ENCODE measurements around the gene AHDC1. TPM values are rescaled to one million over a fixed set of nuclear protein-coding genes. Genes with fewer than 3 reads are reported as not detected.
A peak's percentile ranks its signal among the peaks of the same experiment; 100 is the strongest.

AHDC1 gene
- total and polyA plus RNA-seq, 2 of the 13 experiments (the other 11 are each of a cell fraction or from before 2014, with no cell fraction given), result 1.0 to 2.7 TPM

DNA sequence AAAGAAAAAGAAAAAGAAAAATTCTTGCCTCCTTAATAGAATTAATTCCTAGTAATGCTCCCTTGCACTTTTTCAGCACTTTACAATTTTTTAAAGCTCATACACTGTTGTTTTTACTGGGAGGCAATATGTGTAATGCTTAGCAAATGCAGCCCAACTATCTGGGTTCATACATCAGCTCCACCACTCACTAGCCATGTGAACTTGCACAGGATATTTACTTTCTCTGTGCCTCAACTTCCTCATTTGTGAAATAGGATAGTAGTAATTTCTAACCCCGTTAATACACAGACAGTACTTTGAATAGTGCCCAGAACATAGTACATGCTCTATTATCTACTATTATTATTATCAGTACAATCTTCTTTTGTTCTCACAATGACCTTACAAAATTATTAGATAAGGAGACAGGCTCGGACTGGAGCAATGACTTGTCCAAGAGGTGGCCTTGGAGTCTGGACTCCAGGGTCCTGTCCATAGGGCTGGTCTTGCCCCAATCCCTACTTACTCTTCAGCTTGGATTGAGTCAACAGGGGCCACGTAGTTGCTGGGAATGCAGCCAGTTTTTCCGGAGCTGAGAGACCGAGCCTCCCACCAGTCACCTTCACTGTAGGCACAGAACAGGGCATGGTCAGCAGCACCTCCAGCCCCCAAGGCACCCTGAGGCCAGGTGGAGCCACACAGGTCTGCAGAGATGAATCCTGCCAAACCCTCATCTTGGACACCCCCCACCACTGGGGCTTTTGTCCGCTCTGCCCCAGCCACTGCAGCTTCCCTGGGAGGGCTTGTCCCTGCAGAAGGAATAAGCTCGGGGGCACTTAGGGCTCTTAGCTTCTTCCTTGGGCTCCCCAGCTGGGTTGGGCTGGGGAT lies 17.3 kb upstream of the AHDC1 start (continued):
- TF ChIP-seq ZNF329 (CRISPR knock-in tag; IDR thresholded peaks at IDR 0.05; ENCODE audit: low read depth) (no peak), KDM5A (IDR thresholded peaks at IDR 0.05; ENCODE audit: borderline replicate concordance, low read length) (no peak), HMG20B (CRISPR knock-in tag; conservative IDR thresholded peaks at IDR 0.05) (no peak), ELF4 (CRISPR knock-in tag; IDR thresholded peaks at IDR 0.05; ENCODE audit: borderline replicate concordance) (no peak), NFYC (CRISPR knock-in tag; IDR thresholded peaks at IDR 0.05) (no peak), SOX13 (IDR thresholded peaks at IDR 0.05) (peak; percentile 29; the same call in 1 of the 2 replicates), SOX13 (CRISPR knock-in tag; conservative IDR thresholded peaks at IDR 0.05 in 1 of 2, IDR thresholded peaks at IDR 0.05 in 1 of 2) (peak in 1 of 2 experiments; percentile 81; a peak in 2 of 4 replicates), RARA (CRISPR knock-in tag; IDR thresholded peaks at IDR 0.05) (peak; percentile 33), ZNF792 (CRISPR knock-in tag; IDR thresholded peaks at IDR 0.05) (0 out of 2 replicates have a peak, but pooled peaks have one; percentile 27), GABPB1 (CRISPR knock-in tag; IDR thresholded peaks at IDR 0.05) (no peak), NCOR1 (IDR thresholded peaks at IDR 0.05; ENCODE audit: borderline replicate concordance, low read length) (peak; percentile 61; the same call in 1 of the 2 replicates), HDAC6 (IDR thresholded peaks at IDR 0.05; ENCODE audit: low read depth, low read length) (no peak), TRIM24 (CRISPR knock-in tag; IDR thresholded peaks at IDR 0.05) (no peak), SIN3B (IDR thresholded peaks at IDR 0.05; ENCODE audit: low read length) (no peak), ZSCAN12 (CRISPR knock-in tag; IDR thresholded peaks at IDR 0.05) (no peak), U2AF1 (optimal IDR thresholded peaks at IDR 0.05; ENCODE audit: low read depth, low read length) (no peak), ONECUT2 (CRISPR knock-in tag; IDR thresholded peaks at IDR 0.05) (no peak), FOSL1 (CRISPR knock-in tag; IDR thresholded peaks at IDR 0.05; ENCODE audit: borderline replicate concordance) (no peak), ZFP90 (CRISPR knock-in tag; IDR thresholded peaks at IDR 0.05; ENCODE audit: borderline replicate concordance) (0 out of 2 replicates have a peak, but pooled peaks have one; percentile 22), ZBTB7A (CRISPR knock-in tag; IDR thresholded peaks at IDR 0.05) (no peak), FOXO1 (CRISPR knock-in tag; IDR thresholded peaks at IDR 0.05) (0 out of 2 replicates have a peak, but pooled peaks have one; percentile 43), ZNF670 (CRISPR knock-in tag; IDR thresholded peaks at IDR 0.05; ENCODE audit: borderline replicate concordance) (no peak), CEBPG (CRISPR knock-in tag; IDR thresholded peaks at IDR 0.05) (peak; percentile 46), MTA1 (CRISPR knock-in tag; IDR thresholded peaks at IDR 0.05; ENCODE audit: borderline replicate concordance) (peak; percentile 63; the same call in 1 of the 2 replicates)
- TF ChIP-seq, protein P1, sequence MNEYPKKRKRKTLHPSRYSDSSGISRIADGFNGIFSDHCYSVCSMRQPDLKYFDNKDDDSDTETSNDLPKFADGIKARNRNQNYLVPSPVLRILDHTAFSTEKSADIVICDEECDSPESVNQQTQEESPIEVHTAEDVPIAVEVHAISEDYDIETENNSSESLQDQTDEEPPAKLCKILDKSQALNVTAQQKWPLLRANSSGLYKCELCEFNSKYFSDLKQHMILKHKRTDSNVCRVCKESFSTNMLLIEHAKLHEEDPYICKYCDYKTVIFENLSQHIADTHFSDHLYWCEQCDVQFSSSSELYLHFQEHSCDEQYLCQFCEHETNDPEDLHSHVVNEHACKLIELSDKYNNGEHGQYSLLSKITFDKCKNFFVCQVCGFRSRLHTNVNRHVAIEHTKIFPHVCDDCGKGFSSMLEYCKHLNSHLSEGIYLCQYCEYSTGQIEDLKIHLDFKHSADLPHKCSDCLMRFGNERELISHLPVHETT (CRISPR knock-in tag; conservative IDR thresholded peaks at IDR 0.05), result no peak
- TF ChIP-seq, protein P2, sequence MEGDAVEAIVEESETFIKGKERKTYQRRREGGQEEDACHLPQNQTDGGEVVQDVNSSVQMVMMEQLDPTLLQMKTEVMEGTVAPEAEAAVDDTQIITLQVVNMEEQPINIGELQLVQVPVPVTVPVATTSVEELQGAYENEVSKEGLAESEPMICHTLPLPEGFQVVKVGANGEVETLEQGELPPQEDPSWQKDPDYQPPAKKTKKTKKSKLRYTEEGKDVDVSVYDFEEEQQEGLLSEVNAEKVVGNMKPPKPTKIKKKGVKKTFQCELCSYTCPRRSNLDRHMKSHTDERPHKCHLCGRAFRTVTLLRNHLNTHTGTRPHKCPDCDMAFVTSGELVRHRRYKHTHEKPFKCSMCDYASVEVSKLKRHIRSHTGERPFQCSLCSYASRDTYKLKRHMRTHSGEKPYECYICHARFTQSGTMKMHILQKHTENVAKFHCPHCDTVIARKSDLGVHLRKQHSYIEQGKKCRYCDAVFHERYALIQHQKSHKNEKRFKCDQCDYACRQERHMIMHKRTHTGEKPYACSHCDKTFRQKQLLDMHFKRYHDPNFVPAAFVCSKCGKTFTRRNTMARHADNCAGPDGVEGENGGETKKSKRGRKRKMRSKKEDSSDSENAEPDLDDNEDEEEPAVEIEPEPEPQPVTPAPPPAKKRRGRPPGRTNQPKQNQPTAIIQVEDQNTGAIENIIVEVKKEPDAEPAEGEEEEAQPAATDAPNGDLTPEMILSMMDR (CRISPR knock-in tag; IDR thresholded peaks at IDR 0.05), result 0 out of 2 replicates have a peak, but pooled peaks have one; percentile 1
- TF ChIP-seq, protein P3, sequence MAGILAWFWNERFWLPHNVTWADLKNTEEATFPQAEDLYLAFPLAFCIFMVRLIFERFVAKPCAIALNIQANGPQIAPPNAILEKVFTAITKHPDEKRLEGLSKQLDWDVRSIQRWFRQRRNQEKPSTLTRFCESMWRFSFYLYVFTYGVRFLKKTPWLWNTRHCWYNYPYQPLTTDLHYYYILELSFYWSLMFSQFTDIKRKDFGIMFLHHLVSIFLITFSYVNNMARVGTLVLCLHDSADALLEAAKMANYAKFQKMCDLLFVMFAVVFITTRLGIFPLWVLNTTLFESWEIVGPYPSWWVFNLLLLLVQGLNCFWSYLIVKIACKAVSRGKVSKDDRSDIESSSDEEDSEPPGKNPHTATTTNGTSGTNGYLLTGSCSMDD (CRISPR knock-in tag; IDR thresholded peaks at IDR 0.05), result no peak

Measured in HepG2 (cell line).